M059J (cell line): Measurements from ENCODE around the gene SGPP2. TPM values are rescaled to one million over a fixed set of nuclear protein-coding genes. Genes with fewer than 3 reads are reported as not detected.

Experiments used
- DNase-seq: peaks from one replicate; pipeline ENCODE4 v3.0.0-alpha.2; 2012; ENCODE audit warnings: low read depth
- total RNA-seq: library from RNA; depleted of rRNA; stranded (reverse); fragments of >200 nt; shearing (Covaris generic); gene quantifications from 2 replicates; pipeline ENCODE4 v1.2.3, GENCODE V29; 2014

The SGPP2 gene
- total RNA-seq, 1 experiment from 2014 or later, result 0.05 TPM

DNA sequence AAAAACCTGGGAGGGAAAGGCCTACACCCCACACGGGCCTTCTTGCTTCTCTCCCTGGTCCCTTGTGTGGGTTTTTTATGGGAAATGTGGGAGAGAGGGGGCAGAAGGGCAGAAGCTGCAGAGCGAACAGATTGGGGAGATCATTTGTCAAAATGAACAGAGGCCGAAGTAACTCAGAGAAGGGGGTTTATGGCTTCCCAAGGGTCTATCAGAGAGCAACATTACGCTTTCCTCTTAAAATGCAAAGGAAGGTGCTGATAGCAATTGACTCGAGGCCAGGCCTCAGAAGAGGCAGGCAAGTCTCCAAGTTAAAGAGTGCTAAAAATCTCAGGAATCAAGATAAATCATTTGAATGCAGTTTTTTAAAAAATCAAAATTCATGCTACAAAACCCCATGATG, 101.5 kb downstream of the SGPP2 start:
- no peak for DNase-seq

DNA sequence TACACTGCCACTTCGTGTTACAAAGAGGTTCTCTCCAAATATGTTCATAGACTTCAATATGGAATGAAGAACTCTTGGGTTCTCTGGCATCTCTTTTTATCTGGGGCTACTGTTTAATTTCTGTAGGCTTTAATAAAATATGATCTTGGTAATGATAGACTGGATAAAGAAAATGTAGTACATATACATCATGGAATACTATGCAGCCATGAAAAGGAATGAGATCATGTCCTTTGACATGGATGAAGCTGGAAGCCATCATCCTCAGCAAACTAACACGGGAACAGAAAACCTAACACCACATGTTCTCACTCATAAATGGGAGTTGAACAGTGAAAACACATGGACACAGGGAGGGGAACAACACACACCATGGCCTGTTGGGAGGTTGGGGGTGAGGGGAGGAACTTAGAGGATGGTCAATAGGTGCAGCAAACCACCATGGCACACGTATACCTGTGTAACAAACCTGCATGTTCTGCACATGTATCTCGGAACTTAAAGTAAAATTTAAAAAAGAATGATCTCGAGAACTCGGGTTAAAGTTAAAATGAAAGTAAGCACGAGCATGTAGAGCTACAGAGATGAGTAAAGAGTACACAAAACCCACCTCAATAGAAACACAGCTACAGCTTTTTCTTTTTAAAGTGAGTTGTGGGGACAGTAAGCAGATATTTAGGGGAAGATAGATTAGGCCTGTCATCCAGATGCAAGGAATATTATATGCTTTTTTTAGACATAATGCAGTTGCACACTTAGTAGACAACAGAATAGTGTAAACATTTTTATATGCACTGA, 102.3 kb downstream of the SGPP2 start:
- no peak for DNase-seq

GRCh38 chr2:222532315-222532714, 108.0 kb downstream of the SGPP2 start:
- DNase-seq, result no peak

- peak; percentile 15 for DNase-seq
These were observed 111.1 kb downstream of the SGPP2 start for GRCh38 chr2:222535477-222535876.

DNA sequence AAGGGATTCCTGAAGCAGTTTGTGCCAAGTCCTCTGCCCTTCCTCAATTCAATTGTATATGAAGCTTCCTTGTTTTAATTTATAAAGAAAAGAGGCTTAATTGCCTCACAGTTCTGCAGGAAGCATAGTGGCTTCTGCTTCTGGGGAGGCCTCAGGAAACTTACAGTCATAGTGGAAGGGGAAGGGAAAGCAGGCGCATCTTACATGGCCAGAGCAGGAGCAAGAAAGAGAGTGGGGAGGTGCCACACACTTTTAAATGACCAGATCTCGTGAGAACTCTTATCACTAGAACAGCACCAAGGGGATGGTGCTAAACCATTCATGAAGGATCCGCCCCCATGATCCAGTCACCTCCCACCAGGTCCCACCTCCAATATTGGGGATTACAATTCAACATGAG, 114.2 kb downstream of the SGPP2 start:
- no peak for DNase-seq

DNA sequence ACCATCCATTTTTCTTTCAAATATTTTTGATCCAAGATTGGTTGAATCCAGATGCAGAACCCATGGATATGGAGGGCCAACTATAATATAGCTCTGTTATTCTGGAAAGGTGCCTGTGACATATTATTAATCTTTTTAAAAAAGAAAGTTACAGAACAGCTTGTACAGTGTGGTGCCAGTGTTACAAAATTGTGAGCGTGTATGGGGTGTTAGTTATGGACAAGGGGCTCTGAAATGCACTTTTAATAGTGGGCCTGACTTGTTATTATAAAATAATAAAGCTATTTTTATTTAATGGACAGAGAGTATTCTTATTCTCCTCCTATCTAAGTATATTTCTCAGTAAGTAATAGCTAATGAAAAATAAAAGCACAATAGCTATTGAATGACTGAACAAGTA, 120.3 kb downstream of the SGPP2 start:
- DNase-seq, result no peak

DNA sequence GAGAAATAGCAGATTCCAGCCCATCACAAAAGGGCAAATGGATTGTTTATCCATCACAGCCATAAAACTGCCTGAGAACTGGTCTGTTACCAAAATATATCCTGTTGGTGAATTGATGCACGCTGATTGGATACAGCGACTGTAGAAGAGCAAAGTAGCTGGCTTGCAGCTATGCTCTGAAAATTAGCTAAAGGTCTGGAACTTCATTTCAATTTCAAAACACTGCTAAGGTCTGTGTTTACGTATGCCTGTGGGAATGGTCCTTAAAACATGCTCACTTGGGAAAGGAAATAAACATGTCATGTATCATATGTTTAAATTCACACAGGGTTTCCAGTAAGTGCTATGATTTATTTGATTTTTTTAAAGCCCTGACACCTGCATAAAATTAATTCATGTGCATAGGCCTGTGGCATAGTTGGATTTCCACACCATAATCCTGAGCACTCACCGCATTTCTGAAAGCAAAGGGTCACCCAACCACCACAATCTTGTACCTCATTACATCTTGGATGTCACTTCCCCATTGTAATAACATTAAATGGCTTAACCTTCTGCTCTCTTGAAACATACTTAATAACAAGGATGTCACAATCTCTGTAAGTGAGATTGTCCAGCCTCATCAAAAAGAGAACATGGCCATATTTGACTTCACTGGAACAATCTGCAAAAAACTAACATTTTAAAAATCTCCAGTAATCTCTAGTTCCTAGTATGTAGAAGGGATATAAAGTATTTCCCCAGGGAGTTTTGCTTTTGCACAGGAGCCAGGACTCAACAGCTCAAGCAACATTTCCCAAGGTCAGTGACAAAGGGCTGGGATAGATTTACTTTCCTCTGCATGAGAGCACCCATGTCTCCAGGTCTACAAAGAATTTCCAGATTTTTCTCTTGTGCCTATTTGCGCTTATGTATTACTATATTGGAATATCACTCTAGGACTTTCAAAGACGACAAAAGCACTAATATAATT, 121.8 kb downstream of the SGPP2 start:
- DNase-seq, result no peak

- DNase-seq, result no peak
These were observed 122.7 kb downstream of the SGPP2 start for GRCh38 chr2:222547083-222547482.

- peak; percentile 9 for DNase-seq
These were observed 124.6 kb downstream of the SGPP2 start for GRCh38 chr2:222548992-222549391.

DNA sequence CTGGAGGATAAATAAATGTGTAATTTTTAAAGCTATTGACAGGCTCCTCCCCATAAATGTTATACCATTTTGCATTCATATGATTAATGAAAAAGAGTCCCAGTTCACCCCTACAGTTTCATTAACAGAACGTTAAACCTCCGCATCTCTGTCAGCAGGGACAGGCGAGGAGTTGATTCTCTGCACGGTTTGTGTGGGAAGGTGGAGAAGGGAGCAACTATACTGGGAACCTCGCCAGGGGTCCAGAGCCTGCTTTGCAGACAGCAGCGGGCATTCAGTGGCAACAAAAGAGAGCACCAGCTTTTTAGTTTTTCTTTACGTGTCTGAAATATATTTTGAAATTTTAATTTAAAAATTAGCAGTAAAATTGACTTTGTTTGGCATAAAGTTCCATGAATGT, 130.2 kb downstream of the SGPP2 start:
- DNase-seq, result no peak

DNA sequence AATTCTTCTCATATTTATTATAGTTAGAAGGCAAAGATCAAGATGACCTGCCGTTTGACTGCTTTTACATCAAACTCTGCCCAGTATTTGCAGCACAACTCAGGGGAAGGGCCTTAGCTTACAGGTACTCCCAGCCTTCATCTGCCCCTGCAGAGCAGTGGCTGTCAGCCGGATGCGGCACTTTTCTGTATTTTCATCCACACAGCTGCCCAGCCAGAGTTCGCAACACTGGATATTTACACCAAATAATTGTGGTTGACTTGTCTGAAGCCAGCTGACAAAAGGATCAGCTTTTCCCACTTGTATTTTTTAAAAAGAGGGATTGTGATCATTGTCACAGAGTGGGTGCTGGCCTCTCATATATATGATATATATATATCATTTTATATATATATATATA, 136.8 kb downstream of the SGPP2 start:
- no peak for DNase-seq

DNA sequence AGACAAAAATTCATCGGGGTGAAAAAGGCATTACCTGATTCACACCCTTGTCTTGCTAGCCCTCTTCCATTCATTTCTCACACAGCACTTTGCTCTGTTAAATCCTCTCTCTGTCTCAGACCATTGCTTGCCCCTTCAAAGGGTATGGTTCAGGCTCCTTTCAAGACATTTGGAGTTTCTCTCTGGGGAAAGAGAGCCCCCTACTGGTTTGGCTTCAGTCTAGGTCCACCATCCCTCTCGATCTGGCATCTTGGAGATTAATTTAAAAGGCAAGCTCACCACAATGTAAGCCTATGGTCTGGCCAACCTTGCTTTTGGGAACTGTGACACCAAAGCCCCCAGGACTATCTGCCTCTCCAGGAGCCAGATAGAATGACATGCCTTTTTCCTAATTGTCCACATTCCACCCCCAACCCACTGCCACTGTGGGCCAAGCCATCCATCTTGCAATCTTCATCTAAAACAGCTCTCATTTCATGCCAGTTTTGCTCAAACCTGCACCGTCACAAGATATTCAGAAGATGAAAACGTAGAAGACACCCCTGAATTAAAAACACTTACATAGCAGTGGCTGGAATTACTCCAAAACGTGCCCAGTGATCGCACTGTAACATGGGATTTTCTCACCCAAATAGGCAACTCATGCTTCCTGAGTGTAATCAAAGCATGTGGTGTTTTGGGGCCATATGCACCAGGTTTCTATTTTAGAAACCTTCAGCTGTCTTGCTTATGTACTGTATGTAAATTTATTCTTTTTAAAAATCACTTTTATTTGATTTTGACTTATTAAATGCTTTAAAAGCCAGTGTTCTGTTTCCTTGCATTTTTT, 137.7 kb downstream of the SGPP2 start:
- DNase-seq, result peak; percentile 61

DNA sequence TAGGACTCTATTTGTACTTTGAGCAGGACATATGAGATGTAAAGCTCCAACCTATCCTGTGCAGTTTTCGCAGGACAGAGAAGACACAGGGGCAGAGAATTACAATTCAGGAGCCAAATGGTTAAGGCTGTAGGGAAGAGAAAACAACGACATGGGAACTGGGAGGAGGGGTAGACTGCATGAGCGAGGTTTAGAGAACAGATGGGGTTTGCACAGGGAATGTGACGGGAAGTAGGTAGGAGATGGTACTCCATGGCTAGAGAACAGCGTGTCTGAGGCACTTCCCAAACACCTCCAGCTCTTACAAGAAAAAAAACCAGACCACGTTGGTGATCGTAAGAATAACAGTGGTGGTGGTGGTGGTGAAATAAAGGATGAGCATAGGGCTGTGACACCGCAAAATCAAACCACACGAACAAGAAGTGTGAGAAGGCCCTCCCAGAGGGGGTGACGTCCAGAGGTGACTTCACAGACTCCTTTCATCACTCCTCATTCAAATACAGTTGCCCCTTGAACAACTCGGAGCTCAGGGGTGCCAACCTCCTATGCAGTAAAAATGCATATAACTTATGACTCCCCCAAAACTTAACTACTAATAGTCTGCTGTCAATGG, 138.9 kb downstream of the SGPP2 start:
- no peak for DNase-seq

DNA sequence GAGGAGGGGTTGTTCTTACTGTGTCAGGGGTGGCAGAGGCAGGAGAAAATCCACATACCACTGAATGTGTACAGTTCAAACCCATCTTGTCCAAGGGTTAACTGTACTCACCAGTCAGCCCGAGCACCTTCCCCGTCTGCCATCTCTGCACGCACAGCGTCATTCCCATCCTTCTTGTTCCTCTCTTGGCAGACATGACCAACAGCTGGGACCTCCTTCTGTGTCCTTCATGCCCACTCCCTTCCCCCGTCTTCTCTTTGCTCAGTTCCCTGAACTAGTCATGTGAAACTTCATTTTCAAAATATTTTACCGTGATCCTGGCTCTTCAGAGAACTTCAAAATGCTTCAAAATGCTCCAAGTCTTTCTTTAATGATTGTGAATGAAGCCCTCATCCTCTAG, 139.6 kb downstream of the SGPP2 start:
- no peak for DNase-seq

GRCh38 chr2:222566229-222566628, 141.9 kb downstream of the SGPP2 start:
- no peak for DNase-seq

DNA sequence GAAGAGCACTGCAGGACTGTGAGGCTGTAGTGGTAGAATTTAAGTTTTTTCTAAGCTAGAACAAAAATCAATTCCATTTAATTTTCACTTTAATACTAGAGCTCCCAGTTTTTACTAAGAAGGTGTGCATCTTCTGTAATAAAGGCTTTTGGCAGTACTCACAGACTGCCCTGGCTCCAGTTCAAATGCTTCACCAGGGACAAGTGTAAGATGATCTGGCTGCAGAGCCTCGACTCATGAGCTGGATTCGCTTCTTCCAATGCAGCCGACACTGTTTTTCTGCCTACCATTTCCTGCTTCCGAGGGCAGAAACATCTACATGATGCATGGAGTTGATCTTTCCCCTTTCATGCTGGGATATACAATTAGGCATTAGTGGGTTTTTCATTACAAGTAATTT, 144.5 kb downstream of the SGPP2 start:
- peak; percentile 70 for DNase-seq

DNA sequence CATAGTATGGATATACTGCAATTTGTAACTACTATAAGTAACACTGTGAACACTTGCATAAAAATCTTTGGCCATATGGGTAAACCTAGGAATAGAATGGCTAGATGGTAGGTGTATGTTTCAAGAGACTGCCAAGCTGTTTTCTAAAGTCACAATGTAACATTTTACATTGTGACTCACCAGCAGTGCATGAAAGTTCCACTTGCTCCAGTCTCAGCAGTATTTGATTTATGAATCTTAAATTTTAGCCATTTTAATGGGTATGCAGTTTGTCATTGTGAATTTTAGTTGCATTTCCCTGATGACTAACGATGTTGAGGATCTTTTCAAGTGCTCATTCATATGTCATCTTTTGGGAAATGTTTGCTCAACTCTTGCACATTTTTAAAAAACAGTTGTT, 145.5 kb downstream of the SGPP2 start:
- DNase-seq, result peak; percentile 40

DNA sequence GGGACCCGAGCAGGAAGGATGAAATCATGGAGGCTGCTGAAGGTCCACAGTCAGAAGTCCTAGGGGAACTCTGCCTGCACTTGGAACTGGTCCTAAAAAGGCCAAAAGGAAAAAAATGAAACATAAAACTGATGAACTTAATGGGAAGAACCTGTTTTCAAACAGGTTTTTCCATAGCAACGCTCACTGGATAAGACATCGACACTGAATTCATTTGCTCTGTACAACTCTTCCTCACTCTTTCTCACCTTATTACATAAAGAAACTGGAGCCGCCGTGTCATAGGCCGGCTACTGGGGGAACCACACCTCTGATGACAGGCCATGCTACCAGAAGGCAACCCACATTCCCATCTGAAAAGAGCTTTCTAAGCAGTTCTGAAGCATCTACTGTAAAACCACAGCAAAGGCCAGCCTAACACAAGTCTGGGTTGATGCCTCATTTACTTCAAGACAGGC, 147.9 kb downstream of the SGPP2 start:
- peak; percentile 43 for DNase-seq

DNA sequence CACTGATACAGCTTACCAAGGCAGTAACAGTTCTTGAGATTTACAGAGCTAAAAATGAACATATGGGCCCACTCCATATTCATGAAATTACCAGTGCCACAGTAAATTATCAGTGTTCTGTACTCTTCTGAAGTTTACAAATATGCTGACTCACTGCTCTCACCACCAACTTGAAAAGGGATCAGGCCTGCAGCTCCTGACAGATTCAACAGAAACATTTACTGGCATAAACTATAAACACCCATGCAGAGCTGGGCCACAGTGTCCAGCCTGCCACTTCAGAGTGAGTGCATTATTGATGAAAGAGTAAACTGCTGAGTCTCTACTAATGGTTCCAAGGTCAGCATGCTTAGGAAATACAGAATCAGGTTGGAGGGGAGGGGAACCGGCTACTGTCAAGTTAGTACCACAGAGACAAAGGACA, 148.4 kb downstream of the SGPP2 start:
- peak; percentile 75 for DNase-seq

DNA sequence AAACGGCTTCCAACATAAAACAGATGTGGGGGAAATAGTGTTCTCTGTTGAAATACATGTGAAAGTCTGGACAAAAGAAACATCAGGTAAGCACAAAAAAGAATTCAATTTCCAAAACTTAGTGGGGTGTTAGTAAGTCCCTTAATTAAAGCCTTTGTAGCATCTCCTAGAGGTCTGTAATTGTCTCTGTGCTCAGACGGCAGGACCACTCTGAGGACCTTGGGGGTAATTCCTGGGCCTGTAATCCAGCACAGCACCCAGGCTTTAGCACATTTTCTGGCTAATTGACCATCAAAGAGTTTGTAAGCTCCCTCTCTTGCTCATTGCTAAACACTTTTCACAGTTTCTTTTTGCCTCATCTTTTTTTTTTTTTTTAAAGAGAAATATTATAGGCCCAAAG, 151.3 kb downstream of the SGPP2 start:
- DNase-seq, result no peak
